Upper lobe of left lung (tissue), 6 donors: Measurements from ENCODE around the gene TPSB2. TPM values are rescaled to one million over a fixed set of nuclear protein-coding genes. Genes with fewer than 3 reads are reported as not detected.

Experiments
- ATAC-seq, 2 donors: fragments of 200-7000 bp; cut with Tn5 transposase; one replicate each; pipeline ENCODE4 v1.9.1; 2022; ENCODE audit warnings: mild to moderate bottlenecking in 2 of 2, moderate library complexity in 2 of 2; ENCODE audit not compliant: low FRiP score in 2 of 2
- DNase-seq, 2 donors: peaks; one replicate each; pipeline ENCODE4 v3.0.0-alpha.2; 2019 to 2020
- H3K27ac ChIP-seq, 4 donors: fragments of 200-600 bp; sonication (generic); one replicate each; pipeline ENCODE4 v1.5.1; 2016 to 2019
- H3K27me3 ChIP-seq, 4 donors: fragments of 200-600 bp; sonication (generic); one replicate each; pipeline ENCODE4 v1.5.1; 2017 to 2019
- H3K36me3 ChIP-seq, 4 donors: fragments of 200-600 bp; sonication (generic); one replicate each; pipeline ENCODE4 v1.5.1; 2016 to 2019
- H3K4me1 ChIP-seq, 4 donors: fragments of 200-600 bp; sonication (generic); one replicate each; pipeline ENCODE4 v1.5.1; 2018 to 2019
- H3K4me3 ChIP-seq, 4 donors: fragments of 200-600 bp; sonication (generic); one replicate each; pipeline ENCODE4 v1.5.1; 2017 to 2019; ENCODE audit warnings: mild to moderate bottlenecking in 2 of 4, moderate library complexity in 1 of 4
- H3K9me3 ChIP-seq, 4 donors: fragments of 200-600 bp; sonication (generic); one replicate each; pipeline ENCODE4 v1.5.1; 2018 to 2019
- CTCF ChIP-seq, 6 experiments: fragments of 450-650 bp in 4 of 6; fragments of 200-600 bp in 2 of 6; sonication (generic) in 2 of 6; IDR thresholded peaks; one replicate each; pipeline ENCODE4 v1.5.1; 2016 to 2019; ENCODE audit warnings: antibody characterized with exemption in 6 of 6
- EP300 ChIP-seq, 4 donors: sonication (generic); formaldehyde crosslinking; IDR thresholded peaks; one replicate each; pipeline ENCODE4 v1.5.1; 2017; ENCODE audit warnings: antibody characterized with exemption in 4 of 4, control low read depth in 2 of 4
- POLR2A ChIP-seq, 4 donors: fragments of 450-650 bp; IDR thresholded peaks; one replicate each; pipeline ENCODE4 v1.5.1; 2016 to 2017; ENCODE audit warnings: antibody characterized with exemption in 4 of 4, mild to moderate bottlenecking in 2 of 4
- POLR2AphosphoS5 ChIP-seq, 2 donors: sonication (generic); formaldehyde crosslinking; IDR thresholded peaks; one replicate each; pipeline ENCODE4 v1.5.1; 2017; ENCODE audit warnings: antibody characterized with exemption in 2 of 2
- WGBS, 2 donors: methylation state at CpG; one replicate each; pipeline ENCODE4 v1.1.5; 2017 to 2018; 5-methylcytosine and 5-hydroxymethylcytosine counted together
- total RNA-seq, 6 donors: library from RNA; depleted of rRNA in 4 of 6; stranded (reverse); fragments of >200 nt in 4 of 6; gene quantifications; one replicate each; pipeline versions ENCODE4 v1.1.0 to v1.2.1, GENCODE V29; 2016 to 2021
- donor health status: DM: no; HTN: no; CAD: no; lungs with moderate emphysema.
- donor health status: DM: no; HTN: yes; CAD: no; lungs with severe emphysema.

The TPSB2 gene
- total RNA-seq, 6 donors from 2014 or later = 10.5 to 329 (median 70.7) TPM

- DNase-seq = peak in 1 of 2 donors; percentile 73
- no peak overlapping the region for H3K4me3 ChIP-seq
- H3K9me3 ChIP-seq = no peaks in the 10 kb centered on the region
- TF ChIP-seq POLR2A (IDR thresholded peaks at IDR 0.05) (no peak), EP300 (IDR thresholded peaks at IDR 0.05) (no peak), POLR2AphosphoS5 (IDR thresholded peaks at IDR 0.05) (no peak), CTCF (IDR thresholded peaks at IDR 0.05) (no peak)
- 54 to 67% methylated on average over 4 to 14 of the region's 15 CpGs for WGBS, 2 donors
- H3K36me3 ChIP-seq = no peaks in the 10 kb centered on the region
- H3K4me1 ChIP-seq = peaks cover 0 to 9% (median 0%) of the 10 kb centered on the region in 4 donors
- H3K27ac ChIP-seq = no peak overlapping the region
- peaks cover 0 to 21% (median 8%) of the 10 kb centered on the region in 4 donors for H3K27me3 ChIP-seq
- no peak for ATAC-seq
Observed at GRCh38 chr16:1263591-1264344, 33.8 kb upstream of the TPSB2 start.

- ATAC-seq (no peak), DNase-seq (peak in 1 of 2 donors; percentile 48)
- peaks cover 0 to 21% (median 8%) of the 10 kb centered on the region in 4 donors for H3K27me3 ChIP-seq
- H3K36me3 ChIP-seq = no peaks in the 10 kb centered on the region
- peaks cover 0 to 9% (median 0%) of the 10 kb centered on the region in 4 donors for H3K4me1 ChIP-seq
- no peak overlapping the region for H3K4me3 ChIP-seq
- 90 to 96% methylated on average over 2 to 5 of the region's 9 CpGs for WGBS, 2 donors
- no peaks in the 10 kb centered on the region for H3K9me3 ChIP-seq
- no peak overlapping the region for H3K27ac ChIP-seq
- TF ChIP-seq POLR2A (IDR thresholded peaks at IDR 0.05) (no peak), POLR2AphosphoS5 (IDR thresholded peaks at IDR 0.05) (no peak), EP300 (IDR thresholded peaks at IDR 0.05) (no peak), CTCF (IDR thresholded peaks at IDR 0.05) (no peak)
Observed at GRCh38 chr16:1262846-1263221, 32.9 kb upstream of the TPSB2 start.

- Histone ChIP-seq H3K4me1 (peaks cover 0 to 9% (median 0%) of the 10 kb centered on the region in 4 donors), H3K27me3 (peaks cover 0 to 21% (median 8%) of the 10 kb centered on the region in 4 donors), H3K4me3 (no peak overlapping the region), H3K36me3 (no peaks in the 10 kb centered on the region), H3K9me3 (no peaks in the 10 kb centered on the region), H3K27ac (no peak overlapping the region)
- no peak for ATAC-seq
- TF ChIP-seq EP300 (IDR thresholded peaks at IDR 0.05) (no peak), CTCF (IDR thresholded peaks at IDR 0.05) (no peak), POLR2A (IDR thresholded peaks at IDR 0.05) (no peak), POLR2AphosphoS5 (IDR thresholded peaks at IDR 0.05) (no peak)
- DNase-seq = peak in 1 of 2 donors; percentile 58
- WGBS, 2 donors = 78 to 90% methylated on average over 16 to 32 of the region's 32 CpGs
Observed at GRCh38 chr16:1262210-1262845, 32.3 kb upstream of the TPSB2 start.

DNA sequence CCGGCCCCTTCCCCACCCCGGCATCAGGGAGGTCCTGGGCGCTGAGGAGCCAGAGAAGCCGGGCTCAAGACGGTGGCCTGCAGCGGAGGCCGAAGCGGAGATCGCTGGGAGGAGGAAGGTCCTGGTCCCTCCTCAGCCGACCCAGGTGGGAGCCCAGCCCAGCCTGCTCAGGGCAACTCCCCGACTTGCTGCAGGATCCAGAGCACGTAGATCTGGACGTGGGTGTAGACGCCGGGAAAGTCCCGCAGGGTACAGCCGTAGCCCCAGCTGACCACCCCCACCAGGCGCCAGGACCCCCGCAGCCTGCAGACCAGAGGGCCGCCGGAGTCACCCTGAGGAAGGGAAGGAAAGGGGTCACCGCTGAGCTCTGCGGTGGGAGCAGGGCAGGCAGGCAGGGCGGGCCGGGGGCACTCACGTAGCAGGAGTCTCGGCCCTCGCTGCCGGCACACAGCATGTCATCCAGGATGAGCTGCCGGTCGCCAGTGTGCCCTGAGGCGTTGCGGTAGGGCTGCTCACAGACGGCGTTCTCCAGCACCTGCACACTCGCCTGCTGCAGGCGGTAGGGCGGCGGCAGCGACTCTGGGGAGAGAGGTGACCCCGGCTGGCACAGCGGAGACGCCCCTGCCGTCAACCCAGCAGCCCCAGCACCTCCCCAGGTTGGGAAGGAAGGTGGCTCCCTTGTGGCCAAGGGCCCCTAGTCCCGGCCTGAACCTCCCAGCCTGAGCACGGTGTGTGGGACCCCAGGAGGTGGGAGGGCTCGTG is 31.3 kb upstream of the TPSB2 start:
- Histone ChIP-seq H3K27me3 (peaks cover 0 to 25% (median 8%) of the 10 kb centered on the region in 4 donors), H3K4me1 (peaks cover 0 to 9% (median 0%) of the 10 kb centered on the region in 4 donors), H3K4me3 (no peak overlapping the region), H3K36me3 (no peaks in the 10 kb centered on the region), H3K27ac (no peak overlapping the region), H3K9me3 (no peaks in the 10 kb centered on the region)
- ATAC-seq = no peak
- DNase-seq = peak in 1 of 2 donors; percentile 61
- TF ChIP-seq POLR2AphosphoS5 (IDR thresholded peaks at IDR 0.05) = no peak
- no peak for TF ChIP-seq CTCF (IDR thresholded peaks at IDR 0.05)
- no peak for TF ChIP-seq POLR2A (IDR thresholded peaks at IDR 0.05)
- no peak for TF ChIP-seq EP300 (IDR thresholded peaks at IDR 0.05)
- WGBS, 2 donors = 6 to 33% methylated on average over 10 to 42 of the region's 47 CpGs
